ENCODE data around the gene RNF212B. TPM values are rescaled to one million over a fixed set of nuclear protein-coding genes. Genes with fewer than 3 reads are reported as not detected.
A peak's percentile ranks its signal among the peaks of the same experiment; 100 is the strongest.

The RNF212B gene
- total and polyA plus RNA-seq, 2 of the 13 experiments (the other 11 are each of a cell fraction or from before 2014, with no cell fraction given) = 0.05 TPM; not detected in 1

DNA sequence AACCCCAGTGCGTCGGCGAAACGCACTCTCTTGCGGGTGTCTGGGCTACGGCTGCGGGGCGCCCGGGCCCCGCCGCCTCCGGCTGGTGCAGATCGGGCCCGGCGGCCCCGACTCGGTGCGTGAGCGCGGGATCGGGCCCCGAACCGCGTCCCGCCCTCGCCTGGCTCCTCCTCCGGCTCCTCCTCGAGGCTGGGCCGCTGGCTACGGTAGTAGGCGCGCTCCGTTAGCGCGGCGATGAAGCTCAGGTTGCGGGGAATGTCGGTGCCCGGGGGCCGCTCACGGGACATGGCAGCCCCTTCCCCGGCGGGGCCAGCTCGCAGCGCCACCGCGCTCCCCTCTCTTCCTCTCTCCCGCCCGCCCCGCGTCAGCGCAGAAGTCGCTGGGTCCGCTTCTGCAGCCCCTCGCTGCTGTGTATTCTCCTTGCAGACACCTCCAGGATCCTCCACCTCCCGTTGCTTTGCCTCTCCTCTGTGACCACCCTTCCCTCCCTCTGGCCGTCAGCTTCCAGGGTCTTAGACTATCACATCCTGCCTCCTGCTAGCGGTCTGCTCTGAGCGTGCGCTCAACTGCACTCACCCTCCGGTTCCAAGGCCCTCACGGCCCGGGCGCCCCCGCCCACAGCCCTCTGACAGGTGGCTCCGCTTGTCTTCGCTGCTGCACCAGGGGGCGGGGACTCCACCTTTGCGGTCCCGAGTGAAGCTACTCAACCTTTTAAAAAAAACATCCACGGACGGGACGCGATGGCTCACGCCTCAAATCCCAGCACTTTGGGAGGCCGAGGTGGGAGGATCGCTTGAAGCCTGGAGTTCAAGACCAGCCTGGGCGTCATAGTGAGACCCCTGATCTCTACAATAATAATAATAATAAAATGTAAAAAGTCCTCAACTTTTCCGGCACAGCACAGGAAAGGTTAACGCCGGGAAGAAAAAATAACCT is 64.8 kb downstream of the RNF212B start, which contains the start of gene PPP1R3E (continued):
- TF ChIP-seq ZNF446 (CRISPR knock-in tag; IDR thresholded peaks at IDR 0.05) = peak; percentile 83
- TF ChIP-seq ZIK1 (CRISPR knock-in tag; IDR thresholded peaks at IDR 0.05; ENCODE audit: borderline replicate concordance, low read depth) = peak; percentile 55; the same call in 1 of the 2 replicates
- TF ChIP-seq ZSCAN21 (CRISPR knock-in tag; IDR thresholded peaks at IDR 0.05; ENCODE audit: borderline replicate concordance) = no peak; the same call in 1 of the 2 replicates
- peak; percentile 89; the same call in 1 of the 2 replicates for TF ChIP-seq CBX5 (CRISPR knock-in tag; IDR thresholded peaks at IDR 0.05; ENCODE audit: borderline replicate concordance)
- peak; percentile 94 for TF ChIP-seq STAT5B (CRISPR knock-in tag; IDR thresholded peaks at IDR 0.05)
- no peak for TF ChIP-seq ZBTB2 (CRISPR knock-in tag; IDR thresholded peaks at IDR 0.05; ENCODE audit: low read depth)
- 0 out of 2 replicates have a peak, but pooled peaks have one; percentile 18 for TF ChIP-seq MYC (CRISPR knock-in tag; IDR thresholded peaks at IDR 0.05; ENCODE audit: borderline replicate concordance)
- peak; percentile 33; the same call in 1 of the 2 replicates for TF ChIP-seq ATF3 (CRISPR knock-in tag; IDR thresholded peaks at IDR 0.05)
- TF ChIP-seq, protein P1, sequence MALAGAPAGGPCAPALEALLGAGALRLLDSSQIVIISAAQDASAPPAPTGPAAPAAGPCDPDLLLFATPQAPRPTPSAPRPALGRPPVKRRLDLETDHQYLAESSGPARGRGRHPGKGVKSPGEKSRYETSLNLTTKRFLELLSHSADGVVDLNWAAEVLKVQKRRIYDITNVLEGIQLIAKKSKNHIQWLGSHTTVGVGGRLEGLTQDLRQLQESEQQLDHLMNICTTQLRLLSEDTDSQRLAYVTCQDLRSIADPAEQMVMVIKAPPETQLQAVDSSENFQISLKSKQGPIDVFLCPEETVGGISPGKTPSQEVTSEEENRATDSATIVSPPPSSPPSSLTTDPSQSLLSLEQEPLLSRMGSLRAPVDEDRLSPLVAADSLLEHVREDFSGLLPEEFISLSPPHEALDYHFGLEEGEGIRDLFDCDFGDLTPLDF (CRISPR knock-in tag; IDR thresholded peaks at IDR 0.05) = no peak; the same call in 1 of the 2 replicates
- no peak for TF ChIP-seq NPAS2 (CRISPR knock-in tag; IDR thresholded peaks at IDR 0.05; ENCODE audit: borderline replicate concordance)
- TF ChIP-seq MAFK (conservative IDR thresholded peaks at IDR 0.05 in 1 of 2, IDR thresholded peaks at IDR 0.05 in 1 of 2; ENCODE audit: low read length in 2 of 2) = no peak
- TF ChIP-seq HMG20A (CRISPR knock-in tag; IDR thresholded peaks at IDR 0.05; ENCODE audit: borderline replicate concordance) = peak; percentile 46; the same call in 1 of the 2 replicates
- TF ChIP-seq ZNF230 (CRISPR knock-in tag; IDR thresholded peaks at IDR 0.05) = no peak
- TF ChIP-seq ZNF598 (CRISPR knock-in tag; IDR thresholded peaks at IDR 0.05; ENCODE audit: borderline replicate concordance) = 0 out of 2 replicates have a peak, but pooled peaks have one; percentile 72
- peak; percentile 91 for TF ChIP-seq KDM4B (CRISPR knock-in tag; IDR thresholded peaks at IDR 0.05)
- peak; percentile 91; the same call in 1 of the 2 replicates for TF ChIP-seq ZNF44 (CRISPR knock-in tag; IDR thresholded peaks at IDR 0.05)
- no peak for TF ChIP-seq ZFP36 (IDR thresholded peaks at IDR 0.05; ENCODE audit: borderline replicate concordance, low read depth, low read length, partially characterized antibody)
- peak; percentile 67 for TF ChIP-seq ZNF550 (CRISPR knock-in tag; IDR thresholded peaks at IDR 0.05; ENCODE audit: borderline replicate concordance)
- no peak for TF ChIP-seq MYNN (CRISPR knock-in tag; IDR thresholded peaks at IDR 0.05; ENCODE audit: low read depth)
- TF ChIP-seq ZSCAN5A (CRISPR knock-in tag; IDR thresholded peaks at IDR 0.05; ENCODE audit: borderline replicate concordance) = 0 out of 2 replicates have a peak, but pooled peaks have one; percentile 24
- TF ChIP-seq, protein P2, sequence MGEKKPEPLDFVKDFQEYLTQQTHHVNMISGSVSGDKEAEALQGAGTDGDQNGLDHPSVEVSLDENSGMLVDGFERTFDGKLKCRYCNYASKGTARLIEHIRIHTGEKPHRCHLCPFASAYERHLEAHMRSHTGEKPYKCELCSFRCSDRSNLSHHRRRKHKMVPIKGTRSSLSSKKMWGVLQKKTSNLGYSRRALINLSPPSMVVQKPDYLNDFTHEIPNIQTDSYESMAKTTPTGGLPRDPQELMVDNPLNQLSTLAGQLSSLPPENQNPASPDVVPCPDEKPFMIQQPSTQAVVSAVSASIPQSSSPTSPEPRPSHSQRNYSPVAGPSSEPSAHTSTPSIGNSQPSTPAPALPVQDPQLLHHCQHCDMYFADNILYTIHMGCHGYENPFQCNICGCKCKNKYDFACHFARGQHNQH (CRISPR knock-in tag; IDR thresholded peaks at IDR 0.05) = peak; percentile 75
- peak; percentile 94; the same call in 1 of the 2 replicates for TF ChIP-seq SIN3A (IDR thresholded peaks at IDR 0.05; ENCODE audit: borderline replicate concordance, low read depth, low read length)

All from HepG2 (cell line).